ENCODE results near the gene KERA. TPM values are rescaled to one million over a fixed set of nuclear protein-coding genes. Genes with fewer than 3 reads are reported as not detected.
A peak's percentile ranks its signal among the peaks of the same experiment; 100 is the strongest.

Gene KERA
- total RNA-seq, 2 donors from 2014 or later = not detected

GRCh38 chr12:91021076-91021475, 36.7 kb downstream of the KERA start:
- DNase-seq (no peak), ATAC-seq (no peak)

DNA sequence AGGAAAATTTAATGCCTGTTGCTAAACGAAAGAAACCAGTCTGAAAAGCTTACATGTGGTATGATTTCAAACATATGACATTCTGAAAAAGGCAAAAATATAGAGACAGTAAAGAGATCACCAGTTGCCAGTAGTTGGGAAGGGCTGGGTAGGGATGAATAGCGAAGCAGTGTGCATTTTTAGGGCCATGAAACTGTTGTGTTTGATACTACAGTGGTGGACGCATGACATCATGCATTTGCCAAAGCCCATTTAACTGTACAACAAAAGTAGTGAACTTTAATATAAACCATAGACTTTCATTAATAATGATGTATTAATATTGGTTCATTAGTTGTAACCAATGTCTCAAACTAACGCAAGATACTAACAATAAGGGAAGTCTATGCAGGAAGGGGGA, 38.4 kb downstream of the KERA start:
- no peak for DNase-seq
- intact Hi-C loops (cut with DNase I) = no loop called here
- no peak for ATAC-seq

More at GRCh38 chr12:91021076-91021475, 36.7 kb downstream of the KERA start:
- intact Hi-C loops (cut with DNase I) = no loop called here

- ATAC-seq (no peak), DNase-seq (peak; percentile 32)
- intact Hi-C loops (cut with DNase I) = no loop called here
Measured at GRCh38 chr12:91017511-91018263, 40.1 kb downstream of the KERA start.

GRCh38 chr12:91017043-91017442, 40.8 kb downstream of the KERA start:
- intact Hi-C loops (cut with DNase I) = no loop called here
- DNase-seq (no peak), ATAC-seq (peak; percentile 35 to 55)

GRCh38 chr12:91009319-91009950, 48.4 kb downstream of the KERA start:
- no peak for ATAC-seq
- intact Hi-C loops (cut with DNase I) = no loop called here

GRCh38 chr12:91007531-91008290, 50.1 kb downstream of the KERA start:
- no peak for DNase-seq
- no peak for ATAC-seq
- intact Hi-C loops (cut with DNase I) = no loop called here

More at GRCh38 chr12:91009319-91009950, 48.4 kb downstream of the KERA start:
- no peak for DNase-seq

- ATAC-seq = no peak
- intact Hi-C loops (cut with DNase I) = no loop called here
Measured at GRCh38 chr12:91004872-91005271, 53.0 kb downstream of the KERA start, which contains the start of gene EPYC. TSS of gene EPYC (minus strand) at chr12:91004972. CDS start at chr12:91002565, 2,407 bp downstream.

GRCh38 chr12:91003737-91004136, 54.1 kb downstream of the KERA start:
- DNase-seq = no peak
- ATAC-seq = no peak
- intact Hi-C loops (cut with DNase I) = no loop called here

More at GRCh38 chr12:91004872-91005271, 53.0 kb downstream of the KERA start, which contains the start of gene EPYC:
- no peak for DNase-seq

- intact Hi-C loops (cut with DNase I) = no loop called here
- ATAC-seq = no peak
- DNase-seq = no peak
Measured at GRCh38 chr12:91001306-91001705, 56.5 kb downstream of the KERA start.

Other genes with a start within 250 kb of the KERA start
- not detected for gene CCER1, start 102.8 kb downstream of the KERA start, total RNA-seq
- gene EPYC, start 53.1 kb downstream of the KERA start, total RNA-seq = not detected
- 100 to 1,000 TPM; 130 to 180 TPM for gene LUM, start 53.5 kb upstream of the KERA start, total RNA-seq
- gene DCN, start 124.8 kb upstream of the KERA start, total RNA-seq = 1,000 to 10,000 TPM; 1,324 to 1,437 TPM